Sigmoid colon (tissue), 7 donors: ENCODE data around the gene FAM174B. TPM values are rescaled to one million over a fixed set of nuclear protein-coding genes. Genes with fewer than 3 reads are reported as not detected.

ENCODE experiments used
- DNase-seq: peaks from one replicate; pipeline ENCODE4 v3.0.0-alpha.2; 2019
- H3K27ac ChIP-seq, 4 donors: fragments of 200-600 bp; sonication (generic); one replicate each; pipeline ENCODE4 v1.5.1; 2016 to 2019; ENCODE audit warnings: mild to moderate bottlenecking in 1 of 4
- H3K27me3 ChIP-seq, 3 donors: fragments of 200-600 bp; sonication (generic); one replicate each; pipeline ENCODE4 v1.5.1; 2019; ENCODE audit warnings: mild to moderate bottlenecking in 1 of 3
- H3K36me3 ChIP-seq, 4 donors: fragments of 200-600 bp; sonication (generic); one replicate each; pipeline ENCODE4 v1.5.1; 2016 to 2019
- H3K4me1 ChIP-seq, 4 donors: fragments of 200-600 bp; sonication (generic); one replicate each; pipeline ENCODE4 v1.5.1; 2017 to 2019
- H3K4me3 ChIP-seq, 4 donors: fragments of 200-600 bp; sonication (generic); one replicate each; pipeline ENCODE4 v1.5.1; 2017 to 2019; ENCODE audit warnings: mild to moderate bottlenecking in 2 of 4, moderate library complexity in 1 of 4
- H3K9me3 ChIP-seq, 4 donors: fragments of 200-600 bp in 3 of 4; sonication (generic) in 3 of 4; one replicate each; pipeline versions ENCODE4 v1.5.1 to v1.6.1; 2013 to 2019
- EP300 ChIP-seq, 4 donors: sonication (generic); formaldehyde crosslinking; IDR thresholded peaks; one replicate each; pipeline ENCODE4 v1.6.1; 2017; ENCODE audit warnings: antibody characterized with exemption in 4 of 4
- POLR2A ChIP-seq, 2 donors: fragments of 450-650 bp; IDR thresholded peaks; one replicate each; pipeline ENCODE4 v1.6.1; 2016; ENCODE audit warnings: antibody characterized with exemption in 2 of 2, mild to moderate bottlenecking in 2 of 2, moderate library complexity in 2 of 2
- POLR2AphosphoS5 ChIP-seq, 4 donors: sonication (generic); formaldehyde crosslinking; IDR thresholded peaks; one replicate each; pipeline ENCODE4 v1.6.1; 2017; ENCODE audit warnings: antibody characterized with exemption in 4 of 4
- WGBS, 2 donors: extraction: QIAGEN DNeasy Blood & Tissue Kit; methylation state at CpG; one replicate each; pipeline ENCODE4 v1.1.7; 2013; 5-methylcytosine and 5-hydroxymethylcytosine counted together
- intact Hi-C: fragments of 100-400 bp; cut with DNase I; formaldehyde crosslinking; loops from one replicate; pipeline ENCODE4 v1.15.1; 2023
- polyA plus RNA-seq, 3 donors: library from polyadenylated mRNA; stranded (reverse); fragments of 200-250 nt; gene quantifications; one replicate each; pipeline ENCODE4 v1.2.3, GENCODE V29; 2013
- total RNA-seq, 4 donors: library from RNA; depleted of rRNA; stranded (reverse); fragments of >200 nt; gene quantifications; one replicate each; pipeline ENCODE4 v1.1.0, GENCODE V29; 2016
- TF ChIP-seq, protein P1 (sequence below), 4 experiments: fragments of 450-650 bp in 3 of 4; fragments of 200-600 bp in 1 of 4; IDR thresholded peaks; one replicate each; pipeline ENCODE4 v1.5.1; 2016 to 2019; ENCODE audit warnings: antibody characterized with exemption in 4 of 4, mild to moderate bottlenecking in 3 of 4, moderate library complexity in 2 of 4
- donor health status: healthy with polysubstance abuse.
- donor health status: Bipolar disorder and iron deficiency.
- donor health status: healthy.

The FAM174B gene
- total and polyA plus RNA-seq, 7 donors = 5.3 to 38.9 (median 8.1) TPM

DNA sequence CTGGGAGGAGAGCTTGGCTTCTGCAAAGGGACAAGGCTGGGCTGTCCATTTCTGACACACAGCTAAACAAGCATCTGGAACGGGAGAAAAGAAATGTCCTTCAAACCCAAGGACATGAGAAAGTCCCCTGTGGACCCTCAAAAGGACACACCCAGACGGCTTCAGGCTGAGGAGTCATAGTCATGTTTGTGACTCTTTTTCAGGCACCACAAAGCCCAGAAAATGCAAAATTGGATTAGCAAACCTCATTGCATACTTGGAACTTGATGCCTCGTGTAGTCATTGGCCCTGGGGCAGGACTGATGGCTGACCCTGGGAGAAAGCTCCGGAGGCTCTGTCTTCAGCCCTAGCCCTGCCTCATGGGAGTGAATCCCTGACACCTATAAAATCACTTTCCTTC lies 21.5 kb downstream of the FAM174B start:
- Histone ChIP-seq H3K27me3 (no peaks in the 10 kb centered on the region), H3K36me3 (peaks cover 0 to 8% (median 0%) of the 10 kb centered on the region in 4 donors), H3K9me3 (no peaks in the 10 kb centered on the region), H3K27ac (peak overlapping the region in 1 of 4 donors; percentile 83), H3K4me3 (no peak overlapping the region), H3K4me1 (peaks cover 0 to 47% (median 39%) of the 10 kb centered on the region in 4 donors)
- no peak for DNase-seq
- WGBS, 2 donors = 82 to 88% methylated on average over 4 of the region's 4 CpGs
- intact Hi-C loops = no loop called here
- TF ChIP-seq, protein P1, sequence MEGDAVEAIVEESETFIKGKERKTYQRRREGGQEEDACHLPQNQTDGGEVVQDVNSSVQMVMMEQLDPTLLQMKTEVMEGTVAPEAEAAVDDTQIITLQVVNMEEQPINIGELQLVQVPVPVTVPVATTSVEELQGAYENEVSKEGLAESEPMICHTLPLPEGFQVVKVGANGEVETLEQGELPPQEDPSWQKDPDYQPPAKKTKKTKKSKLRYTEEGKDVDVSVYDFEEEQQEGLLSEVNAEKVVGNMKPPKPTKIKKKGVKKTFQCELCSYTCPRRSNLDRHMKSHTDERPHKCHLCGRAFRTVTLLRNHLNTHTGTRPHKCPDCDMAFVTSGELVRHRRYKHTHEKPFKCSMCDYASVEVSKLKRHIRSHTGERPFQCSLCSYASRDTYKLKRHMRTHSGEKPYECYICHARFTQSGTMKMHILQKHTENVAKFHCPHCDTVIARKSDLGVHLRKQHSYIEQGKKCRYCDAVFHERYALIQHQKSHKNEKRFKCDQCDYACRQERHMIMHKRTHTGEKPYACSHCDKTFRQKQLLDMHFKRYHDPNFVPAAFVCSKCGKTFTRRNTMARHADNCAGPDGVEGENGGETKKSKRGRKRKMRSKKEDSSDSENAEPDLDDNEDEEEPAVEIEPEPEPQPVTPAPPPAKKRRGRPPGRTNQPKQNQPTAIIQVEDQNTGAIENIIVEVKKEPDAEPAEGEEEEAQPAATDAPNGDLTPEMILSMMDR (IDR thresholded peaks at IDR 0.05) = no peak
- TF ChIP-seq POLR2AphosphoS5 (IDR thresholded peaks at IDR 0.05) = no peak
- TF ChIP-seq EP300 (IDR thresholded peaks at IDR 0.05) = no peak
- no peak for TF ChIP-seq POLR2A (IDR thresholded peaks at IDR 0.05)

DNA sequence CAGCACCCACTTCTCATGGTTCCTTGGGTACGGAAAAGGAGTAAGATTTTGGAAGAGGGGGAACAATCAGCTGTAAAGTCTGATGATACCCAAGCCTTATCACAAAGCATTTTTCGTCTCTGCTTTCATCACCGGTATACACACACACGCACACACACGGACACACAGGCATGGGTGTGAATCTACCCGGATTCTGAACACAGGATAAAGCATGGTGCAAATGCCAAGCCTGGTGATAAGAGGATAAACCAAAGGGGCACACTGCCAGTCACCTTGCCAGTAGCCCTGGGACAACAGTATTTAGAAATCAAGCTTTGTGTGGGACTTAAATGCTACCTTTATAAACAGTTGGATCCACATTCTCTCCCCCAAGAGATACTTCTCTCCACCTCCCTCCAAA lies 22.2 kb downstream of the FAM174B start:
- Histone ChIP-seq H3K36me3 (peaks cover 0 to 8% (median 0%) of the 10 kb centered on the region in 4 donors), H3K27ac (peak overlapping the region in 1 of 4 donors; percentile 9), H3K4me1 (peaks cover 0 to 41% (median 33%) of the 10 kb centered on the region in 4 donors), H3K27me3 (no peaks in the 10 kb centered on the region), H3K9me3 (no peaks in the 10 kb centered on the region), H3K4me3 (no peak overlapping the region)
- TF ChIP-seq POLR2A (IDR thresholded peaks at IDR 0.05) (no peak), EP300 (IDR thresholded peaks at IDR 0.05) (no peak), POLR2AphosphoS5 (IDR thresholded peaks at IDR 0.05) (no peak)
- TF ChIP-seq, protein P1 (IDR thresholded peaks at IDR 0.05) = no peak
- 91 to 95% methylated on average over 6 of the region's 6 CpGs for WGBS, 2 donors
- DNase-seq = no peak
- intact Hi-C loops = no loop called here

DNA sequence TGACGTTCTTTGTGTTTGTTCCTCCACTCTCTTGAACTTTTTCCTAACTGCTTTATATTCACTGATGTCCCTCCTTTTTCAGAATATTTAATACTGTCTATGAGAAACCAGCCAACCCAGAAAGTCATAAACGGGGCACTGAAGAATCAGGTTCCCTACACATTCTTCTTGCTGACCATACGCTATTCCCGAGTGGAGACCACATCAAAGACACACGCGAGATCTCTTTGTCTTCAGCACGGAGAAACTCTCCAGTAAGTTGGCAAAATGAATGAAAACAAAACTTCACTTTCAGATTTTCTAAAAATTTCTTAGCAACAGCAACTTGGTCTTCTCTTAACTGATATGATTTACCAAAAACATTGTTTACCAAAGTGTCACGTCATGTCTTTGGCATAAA lies 22.6 kb downstream of the FAM174B start:
- Histone ChIP-seq H3K36me3 (peaks cover 0 to 8% (median 0%) of the 10 kb centered on the region in 4 donors), H3K9me3 (no peaks in the 10 kb centered on the region), H3K27ac (no peak overlapping the region), H3K27me3 (no peaks in the 10 kb centered on the region), H3K4me3 (no peak overlapping the region), H3K4me1 (peaks cover 0 to 36% (median 29%) of the 10 kb centered on the region in 4 donors)
- 91 to 94% methylated on average over 8 of the region's 8 CpGs for WGBS, 2 donors
- TF ChIP-seq POLR2AphosphoS5 (IDR thresholded peaks at IDR 0.05) (no peak), POLR2A (IDR thresholded peaks at IDR 0.05) (no peak), EP300 (IDR thresholded peaks at IDR 0.05) (no peak)
- DNase-seq = no peak
- intact Hi-C loops = no loop called here

DNA sequence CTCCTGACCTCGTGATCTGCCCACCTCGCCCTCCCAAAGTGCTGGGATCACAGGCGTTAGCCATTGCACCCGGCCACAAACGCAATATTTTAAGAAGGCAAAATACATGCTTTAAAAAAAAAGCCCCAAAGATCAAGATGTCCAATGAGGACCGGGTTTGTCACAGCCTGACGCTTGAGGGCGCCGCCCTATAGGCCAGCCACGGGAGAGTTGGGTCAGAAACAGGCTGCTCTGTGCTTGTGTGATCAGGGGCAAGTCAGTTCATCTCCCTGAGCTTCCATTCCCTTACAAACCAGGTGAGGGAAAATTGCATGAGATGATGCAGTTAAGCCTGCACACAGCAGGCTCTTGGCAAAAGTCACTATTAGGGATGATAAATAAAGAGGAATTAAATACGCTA lies 23.9 kb downstream of the FAM174B start:
- H3K4me1 ChIP-seq = peaks cover 0 to 24% (median 16%) of the 10 kb centered on the region in 4 donors
- no peak for TF ChIP-seq POLR2A (IDR thresholded peaks at IDR 0.05)
- no peak for TF ChIP-seq POLR2AphosphoS5 (IDR thresholded peaks at IDR 0.05)
- TF ChIP-seq, protein P1 (IDR thresholded peaks at IDR 0.05) = no peak
- no peak for TF ChIP-seq EP300 (IDR thresholded peaks at IDR 0.05)

DNA sequence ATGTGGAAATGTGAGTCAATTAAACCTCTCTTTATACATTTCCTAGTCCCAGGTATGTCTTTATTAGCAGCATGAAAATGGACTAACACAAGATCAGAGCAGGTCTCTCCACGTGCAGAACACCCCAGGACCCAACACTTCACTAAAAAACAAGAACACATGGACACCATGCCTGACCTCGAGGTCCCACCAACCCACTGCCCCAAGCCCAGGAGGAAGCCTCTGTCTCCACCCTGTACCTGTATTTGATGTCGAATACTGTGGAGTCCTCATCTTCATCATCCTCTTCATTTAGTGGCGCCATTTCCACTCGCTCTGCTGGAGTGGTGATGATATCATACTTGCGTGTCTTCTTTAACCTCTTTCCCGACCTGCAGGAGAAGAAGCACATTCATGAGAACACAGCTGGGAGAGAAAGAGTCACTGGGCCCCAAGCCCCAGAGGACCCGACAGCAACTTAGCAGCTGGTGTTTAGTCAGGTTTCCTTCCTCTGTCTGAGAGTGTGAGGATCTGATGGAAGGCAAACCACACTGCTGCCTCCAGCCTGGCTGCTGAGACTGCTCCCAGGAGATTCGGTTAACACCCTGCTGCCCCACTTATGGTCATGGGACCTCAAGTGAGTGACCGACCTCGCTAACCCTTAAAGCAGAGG lies 25.5 kb downstream of the FAM174B start:
- intact Hi-C loops = no loop called here
- no peaks in the 10 kb centered on the region for H3K27me3 ChIP-seq
- peaks cover 0 to 13% (median 8%) of the 10 kb centered on the region in 4 donors for H3K4me1 ChIP-seq
- H3K9me3 ChIP-seq = no peaks in the 10 kb centered on the region
- 75 to 94% methylated on average over 11 of the region's 11 CpGs for WGBS, 2 donors
- DNase-seq = no peak
- no peak overlapping the region for H3K27ac ChIP-seq
- H3K4me3 ChIP-seq = no peak overlapping the region
- TF ChIP-seq POLR2A (IDR thresholded peaks at IDR 0.05) (no peak), EP300 (IDR thresholded peaks at IDR 0.05) (no peak), POLR2AphosphoS5 (IDR thresholded peaks at IDR 0.05) (no peak)
- TF ChIP-seq, protein P1 (IDR thresholded peaks at IDR 0.05) = no peak
- H3K36me3 ChIP-seq = peaks cover 0 to 8% (median 0%) of the 10 kb centered on the region in 4 donors

More for the DNA sequence above, 23.9 kb downstream of the FAM174B start:
- Histone ChIP-seq H3K27ac (no peak overlapping the region), H3K27me3 (no peaks in the 10 kb centered on the region), H3K36me3 (peaks cover 0 to 8% (median 0%) of the 10 kb centered on the region in 4 donors), H3K9me3 (no peaks in the 10 kb centered on the region), H3K4me3 (no peak overlapping the region)
- WGBS, 2 donors = 87 to 91% methylated on average over 11 of the region's 11 CpGs
- intact Hi-C loops = no loop called here
- DNase-seq = no peak
